Suprapubic skin (tissue), 4 donors: ENCODE results near the gene SLC49A3.

Experiments
- CTCF ChIP-seq, 2 donors: fragments of 200-600 bp in 1 of 2; fragments of 450-650 bp in 1 of 2; sonication (generic) in 1 of 2; IDR thresholded peaks; one replicate each; pipeline ENCODE4 v1.5.1; 2016 to 2019; ENCODE audit warnings: antibody characterized with exemption in 2 of 2, mild to moderate bottlenecking in 1 of 2, moderate library complexity in 1 of 2
- EP300 ChIP-seq: sonication (generic); formaldehyde crosslinking; IDR thresholded peaks from one replicate; pipeline ENCODE4 v1.6.1; 2017; ENCODE audit warnings: antibody characterized with exemption
- POLR2AphosphoS5 ChIP-seq, 3 donors: sonication (generic); formaldehyde crosslinking; IDR thresholded peaks; one replicate each; pipeline ENCODE4 v1.6.1; 2017; ENCODE audit warnings: antibody characterized with exemption in 3 of 3

- no peak for TF ChIP-seq POLR2AphosphoS5 (IDR thresholded peaks at IDR 0.05)
- TF ChIP-seq CTCF (IDR thresholded peaks at IDR 0.05), result no peak
- TF ChIP-seq EP300, result no peak
Observed at GRCh38 chr4:733631-733980, 44.7 kb upstream of the SLC49A3 start.
